Amniotic stem cell (primary cell): ENCODE measurements around the gene ETFDH.
"Not testable (repeated sequence)": the region's sequence is repeated elsewhere in the genome, so short reads cannot be mapped to it uniquely, and the experiment has no call there.

Experiments
- DNase-seq: peaks from one replicate; lab custom pipeline; 2025; lab: John Stamatoyannopoulos, UW

The ETFDH gene

GRCh38 chr4:158754385-158755180 is 82.5 kb downstream of the ETFDH start:
- no peak for DNase-seq

- DNase-seq = not testable (repeated sequence)
These were observed 83.7 kb downstream of the ETFDH start for GRCh38 chr4:158755819-158756218.

GRCh38 chr4:158756588-158756987 is 84.5 kb downstream of the ETFDH start:
- no peak for DNase-seq

GRCh38 chr4:158758142-158758541 is 86.0 kb downstream of the ETFDH start:
- DNase-seq = no peak

GRCh38 chr4:158758703-158759102 is 86.6 kb downstream of the ETFDH start:
- DNase-seq = no peak
